H1 (cell line): ENCODE results near the gene ARRDC1.

ENCODE experiments used
- CEBPB ChIP-seq: IDR thresholded peaks from 2 replicates; pipeline ENCODE4 v1.6.1; 2012; ENCODE audit warnings: low read depth, low read length
- EP300 ChIP-seq, 2 experiments: IDR thresholded peaks; 1 replicate in 1 of 2; 2 replicates in 1 of 2; pipeline ENCODE4 v1.6.1; 2011 to 2012; ENCODE audit warnings: low read depth in 2 of 2, low read length in 2 of 2, mild to moderate bottlenecking in 2 of 2, borderline replicate concordance in 1 of 2, inconsistent platforms in 1 of 2, moderate library complexity in 1 of 2
- GABPA ChIP-seq: IDR thresholded peaks from 2 replicates; pipeline ENCODE4 v1.6.1; 2011; ENCODE audit warnings: mild to moderate bottlenecking, low read length, moderate library complexity, borderline replicate concordance; ENCODE audit not compliant: insufficient read depth
- KDM4A ChIP-seq: IDR thresholded peaks from one replicate; pipeline ENCODE4 v1.7.1; 2012; ENCODE audit warnings: low read depth, mild to moderate bottlenecking, moderate library complexity, low read length, inconsistent platforms; ENCODE audit not compliant: severe bottlenecking
- MAFK ChIP-seq: IDR thresholded peaks from 2 replicates; pipeline ENCODE4 v1.6.1; 2012; ENCODE audit warnings: low read depth, mild to moderate bottlenecking, improper control_type of control experiment, low read length
- PHF8 ChIP-seq: fragments of 200-600 bp; sonication (generic); conservative IDR thresholded peaks from 2 replicates; pipeline ENCODE4 v1.7.1; 2012; ENCODE audit warnings: low read depth, mild to moderate bottlenecking, inconsistent platforms, low read length, moderate library complexity
- RNF2 ChIP-seq: fragments of 200-900, 300-1000 bp; sonication (generic); IDR thresholded peaks from 2 replicates; pipeline ENCODE4 v1.7.1; 2016; ENCODE audit warnings: borderline replicate concordance, low read depth, mild to moderate bottlenecking, antibody characterized with exemption, low read length; ENCODE audit not compliant: poor library complexity, severe bottlenecking; ENCODE audit errors: missing control alignments
- TAF1 ChIP-seq: IDR thresholded peaks from 2 replicates; pipeline ENCODE4 v1.6.1; 2011; ENCODE audit warnings: mild to moderate bottlenecking, low read depth, low read length
- YY1 ChIP-seq: IDR thresholded peaks from 2 replicates; pipeline ENCODE4 v1.6.1; 2011; ENCODE audit warnings: low read depth, mild to moderate bottlenecking, low read length
- TF ChIP-seq, protein P1 (sequence below), 3 experiments: IDR thresholded peaks; 1 replicate in 2 of 3; 2 replicates in 1 of 3; pipeline versions ENCODE4 v1.5.1 to v1.6.1; 2011; ENCODE audit warnings: low read length in 3 of 3, mild to moderate bottlenecking in 3 of 3, inconsistent platforms in 2 of 3, low read depth in 1 of 3, moderate library complexity in 1 of 3; ENCODE audit not compliant: insufficient read depth in 1 of 3; ENCODE audit errors: control extremely low read depth in 1 of 3

DNA sequence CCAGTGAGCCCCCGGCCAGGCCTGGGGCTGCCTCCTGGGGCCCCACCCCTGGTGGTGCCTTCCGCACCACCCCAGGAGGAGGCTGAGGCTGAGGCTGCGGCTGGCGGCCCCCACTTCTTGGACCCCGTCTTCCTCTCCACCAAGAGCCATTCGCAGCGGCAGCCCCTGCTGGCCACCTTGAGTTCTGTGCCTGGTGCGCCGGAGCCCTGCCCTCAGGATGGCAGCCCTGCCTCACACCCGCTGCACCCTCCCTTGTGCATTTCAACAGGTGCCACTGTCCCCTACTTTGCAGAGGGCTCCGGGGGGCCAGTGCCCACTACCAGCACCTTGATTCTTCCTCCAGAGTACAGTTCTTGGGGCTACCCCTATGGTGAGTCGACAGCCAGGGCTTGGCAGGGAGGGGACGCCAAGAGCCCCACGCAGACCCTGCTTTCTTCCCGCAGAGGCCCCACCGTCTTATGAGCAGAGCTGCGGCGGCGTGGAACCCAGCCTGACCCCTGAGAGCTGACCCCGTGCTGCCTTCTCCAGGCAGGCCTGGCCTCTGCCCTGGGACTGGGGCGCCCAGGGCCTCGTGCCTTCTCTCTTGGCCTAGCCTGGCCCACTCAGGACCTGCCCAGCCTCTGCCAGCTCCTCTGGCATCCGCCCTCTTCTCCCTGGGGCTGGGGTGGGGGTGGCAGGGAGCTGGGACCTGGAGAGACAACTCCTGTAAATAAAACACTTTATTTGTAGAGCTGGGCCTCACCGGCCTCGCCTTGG lies 9.3 kb downstream of the ARRDC1 start:
- TF ChIP-seq KDM4A (no peak), TAF1 (no peak), YY1 (no peak), EP300 (IDR thresholded peaks at IDR 0.05; ENCODE audit: borderline replicate concordance in 1 of 2, low read depth in 2 of 2, low read length in 2 of 2) (no peak), CEBPB (no peak), GABPA (no peak), MAFK (no peak), PHF8 (no peak), RNF2 (no peak)
- TF ChIP-seq, protein P1, sequence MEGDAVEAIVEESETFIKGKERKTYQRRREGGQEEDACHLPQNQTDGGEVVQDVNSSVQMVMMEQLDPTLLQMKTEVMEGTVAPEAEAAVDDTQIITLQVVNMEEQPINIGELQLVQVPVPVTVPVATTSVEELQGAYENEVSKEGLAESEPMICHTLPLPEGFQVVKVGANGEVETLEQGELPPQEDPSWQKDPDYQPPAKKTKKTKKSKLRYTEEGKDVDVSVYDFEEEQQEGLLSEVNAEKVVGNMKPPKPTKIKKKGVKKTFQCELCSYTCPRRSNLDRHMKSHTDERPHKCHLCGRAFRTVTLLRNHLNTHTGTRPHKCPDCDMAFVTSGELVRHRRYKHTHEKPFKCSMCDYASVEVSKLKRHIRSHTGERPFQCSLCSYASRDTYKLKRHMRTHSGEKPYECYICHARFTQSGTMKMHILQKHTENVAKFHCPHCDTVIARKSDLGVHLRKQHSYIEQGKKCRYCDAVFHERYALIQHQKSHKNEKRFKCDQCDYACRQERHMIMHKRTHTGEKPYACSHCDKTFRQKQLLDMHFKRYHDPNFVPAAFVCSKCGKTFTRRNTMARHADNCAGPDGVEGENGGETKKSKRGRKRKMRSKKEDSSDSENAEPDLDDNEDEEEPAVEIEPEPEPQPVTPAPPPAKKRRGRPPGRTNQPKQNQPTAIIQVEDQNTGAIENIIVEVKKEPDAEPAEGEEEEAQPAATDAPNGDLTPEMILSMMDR (IDR thresholded peaks at IDR 0.05; ENCODE audit: control extremely low read depth in 1 of 3, insufficient read depth in 1 of 3, low read depth in 1 of 3, low read length in 3 of 3) = peak in 2 of 3 experiments; percentile 35 to 47; a peak in 3 of 4 replicates
